Urinary bladder (tissue), 2 donors: ENCODE results near the gene UIMC1. TPM values are rescaled to one million over a fixed set of nuclear protein-coding genes. Genes with fewer than 3 reads are reported as not detected.

Source experiments
- polyA plus RNA-seq: library from polyadenylated mRNA; stranded (reverse); fragments of 200-250 nt; gene quantifications from one replicate; pipeline ENCODE4 v1.2.3, GENCODE V29; 2013
- total RNA-seq: library from RNA; depleted of rRNA; stranded (reverse); fragments of >200 nt; gene quantifications from one replicate; pipeline ENCODE4 v1.2.3, GENCODE V29; 2014
- donor health status: healthy.

UIMC1 gene
- total and polyA plus RNA-seq, 2 donors = 36.3 to 48.9 TPM

Other genes with a start within 250 kb of the UIMC1 start
- gene UNC5A, start 196.2 kb downstream of the UIMC1 start, total RNA-seq = 0.32 TPM
- 0.19 TPM for gene UNC5A, start 196.2 kb downstream of the UIMC1 start, polyA plus RNA-seq
- 0.74 TPM for gene HK3, start 107.4 kb downstream of the UIMC1 start, total RNA-seq
- gene HK3, start 107.4 kb downstream of the UIMC1 start, polyA plus RNA-seq = 9.5 TPM
- gene ZNF346, start 15.9 kb upstream of the UIMC1 start, total RNA-seq = 21.8 TPM
- 12.4 TPM for gene ZNF346, start 15.9 kb upstream of the UIMC1 start, polyA plus RNA-seq
- gene FGFR4, start 80.1 kb upstream of the UIMC1 start, total RNA-seq = 7.2 TPM
- gene FGFR4, start 80.1 kb upstream of the UIMC1 start, polyA plus RNA-seq = 12.8 TPM
- gene NSD1, start 127.0 kb upstream of the UIMC1 start, total RNA-seq = 85.7 TPM
- 14.7 TPM for gene NSD1, start 127.0 kb upstream of the UIMC1 start, polyA plus RNA-seq